Choroid plexus epithelial cell (primary cell): ENCODE data around the gene SF3B3.

ENCODE experiments used
- DNase-seq: peaks from one replicate; pipeline ENCODE4 v3.0.0-alpha.2; 2010; ENCODE audit warnings: low read depth
- H3K4me3 ChIP-seq: 2 replicates; pipeline ENCODE4 v1.5.1; 2011; ENCODE audit warnings: low read depth, mild to moderate bottlenecking, control low read depth, low read length, moderate library complexity
- CTCF ChIP-seq: conservative IDR thresholded peaks from 2 replicates; pipeline ENCODE4 v1.5.1; 2011; ENCODE audit warnings: low read depth, mild to moderate bottlenecking, control low read depth, inconsistent platforms, low read length, moderate library complexity

SF3B3 gene

GRCh38 chr16:70589998-70590471 lies 66.4 kb downstream of the SF3B3 start:
- no peak for TF ChIP-seq CTCF
- no peak overlapping the region for H3K4me3 ChIP-seq
- DNase-seq = peak; percentile 75

DNA sequence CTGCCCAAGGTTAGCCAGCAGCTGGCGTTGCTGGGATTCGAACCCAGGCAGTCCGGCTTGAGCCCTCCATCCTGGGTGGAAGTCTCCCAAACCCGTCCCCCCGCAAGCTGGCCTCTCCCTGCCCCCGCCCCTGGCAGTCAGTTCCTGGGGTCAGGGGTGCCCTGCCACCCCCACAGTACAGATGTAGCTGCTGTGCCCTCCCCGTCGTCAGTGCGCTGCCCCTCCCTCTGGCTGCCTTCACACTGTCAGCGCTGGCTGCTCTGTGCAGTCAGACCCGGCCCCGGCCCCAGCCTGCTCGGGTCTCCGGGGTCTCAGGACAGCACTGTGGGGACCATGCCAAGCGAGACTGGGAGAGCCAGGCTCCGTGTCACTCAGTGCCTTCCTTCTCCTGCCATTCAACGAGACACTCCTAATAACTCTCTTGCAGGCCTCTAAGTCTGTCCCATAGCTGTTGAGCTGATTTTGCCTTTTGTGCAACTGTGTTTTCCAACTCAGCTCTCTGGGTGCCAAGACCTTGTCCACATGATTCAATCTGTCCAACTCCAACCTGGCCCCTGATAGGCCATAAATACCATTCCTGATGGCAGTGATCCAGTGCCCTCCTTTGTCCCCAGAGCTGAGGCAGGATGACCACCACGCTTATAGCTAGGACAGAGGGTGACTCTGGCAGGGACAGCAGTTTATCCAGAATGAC lies 67.3 kb downstream of the SF3B3 start:
- DNase-seq = no peak
- no peak overlapping the region for H3K4me3 ChIP-seq
- no peak for TF ChIP-seq CTCF

DNA sequence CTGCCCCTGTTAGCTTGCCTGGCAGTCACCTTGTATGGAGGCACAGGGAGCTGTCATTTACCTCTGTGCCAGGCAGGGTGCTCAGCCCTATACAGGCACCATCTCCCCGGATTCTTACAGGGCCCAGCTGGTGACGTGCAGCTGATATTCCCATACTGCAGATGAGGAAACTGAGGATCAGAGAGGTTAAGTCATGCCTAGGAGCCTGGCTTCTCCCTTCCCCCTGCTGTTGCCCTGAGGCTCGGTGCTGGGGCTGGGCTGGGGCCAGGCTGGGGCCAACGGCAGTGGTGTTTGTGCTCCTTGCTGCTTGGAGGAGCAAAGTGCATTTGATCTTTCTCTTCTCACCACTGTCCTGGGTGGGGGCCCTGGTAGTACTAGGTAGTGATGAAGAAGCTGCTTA lies 68.0 kb downstream of the SF3B3 start:
- TF ChIP-seq CTCF = no peak
- H3K4me3 ChIP-seq = no peak overlapping the region
- no peak for DNase-seq

DNA sequence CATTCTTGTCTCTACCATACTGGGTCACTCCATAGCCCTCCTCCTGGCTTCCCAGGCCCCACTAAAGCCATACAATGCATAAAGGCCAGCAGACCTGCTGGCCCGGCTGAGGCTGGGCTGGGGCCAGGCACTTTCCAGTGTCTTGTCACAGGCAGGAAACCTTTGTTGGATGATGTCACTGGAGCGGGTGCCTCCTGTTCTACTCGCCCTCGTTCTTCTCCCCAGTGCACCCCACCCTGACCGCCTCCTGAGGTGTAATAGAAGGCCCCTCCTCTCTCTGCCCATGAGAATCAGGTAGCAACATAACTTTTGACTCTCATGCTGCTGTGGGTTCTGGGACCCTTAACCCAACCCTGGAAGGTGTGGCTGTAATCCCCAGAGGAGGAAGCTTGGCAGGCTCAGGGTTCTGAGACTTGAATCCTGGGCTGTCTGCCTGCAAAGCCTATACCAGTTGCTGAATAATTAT lies 68.5 kb downstream of the SF3B3 start:
- no peak for DNase-seq
- TF ChIP-seq CTCF = no peak
- H3K4me3 ChIP-seq = no peak overlapping the region

DNA sequence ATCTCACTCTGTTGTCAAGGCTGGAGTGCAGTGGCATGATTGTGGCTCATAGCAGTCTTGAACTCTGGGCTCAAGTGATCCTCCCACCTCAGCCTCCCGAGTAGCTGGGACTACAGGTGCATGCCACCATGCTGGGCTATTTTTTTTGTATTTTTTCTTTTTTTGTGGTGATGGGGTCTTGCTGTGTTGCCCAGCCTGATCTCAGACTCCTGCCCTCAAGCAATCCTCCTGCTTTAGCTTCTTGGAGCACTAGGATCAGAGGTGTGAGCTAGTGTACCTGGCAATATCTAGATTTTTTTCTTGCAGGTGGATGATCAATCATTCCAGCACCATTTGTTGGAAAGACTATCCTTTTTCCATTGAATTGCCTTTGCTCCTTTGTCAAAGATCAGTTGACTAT lies 69.9 kb downstream of the SF3B3 start:
- no peak for DNase-seq

GRCh38 chr16:70594569-70594968 lies 71.0 kb downstream of the SF3B3 start:
- no peak for DNase-seq
- no peak overlapping the region for H3K4me3 ChIP-seq
- TF ChIP-seq CTCF = no peak

More for the DNA sequence above, 69.9 kb downstream of the SF3B3 start:
- H3K4me3 ChIP-seq = no peak overlapping the region
- no peak for TF ChIP-seq CTCF
